GM21576 (cell line): ENCODE measurements around the gene MYRF.

Experiments used
- ATAC-seq: cut with Tn5 transposase; IDR thresholded peaks from one replicate; pipeline ENCODE4 v1.9.1; 2021; ENCODE audit warnings: mild to moderate bottlenecking, moderate library complexity; ENCODE audit not compliant: unreplicated experiment

Gene MYRF

DNA sequence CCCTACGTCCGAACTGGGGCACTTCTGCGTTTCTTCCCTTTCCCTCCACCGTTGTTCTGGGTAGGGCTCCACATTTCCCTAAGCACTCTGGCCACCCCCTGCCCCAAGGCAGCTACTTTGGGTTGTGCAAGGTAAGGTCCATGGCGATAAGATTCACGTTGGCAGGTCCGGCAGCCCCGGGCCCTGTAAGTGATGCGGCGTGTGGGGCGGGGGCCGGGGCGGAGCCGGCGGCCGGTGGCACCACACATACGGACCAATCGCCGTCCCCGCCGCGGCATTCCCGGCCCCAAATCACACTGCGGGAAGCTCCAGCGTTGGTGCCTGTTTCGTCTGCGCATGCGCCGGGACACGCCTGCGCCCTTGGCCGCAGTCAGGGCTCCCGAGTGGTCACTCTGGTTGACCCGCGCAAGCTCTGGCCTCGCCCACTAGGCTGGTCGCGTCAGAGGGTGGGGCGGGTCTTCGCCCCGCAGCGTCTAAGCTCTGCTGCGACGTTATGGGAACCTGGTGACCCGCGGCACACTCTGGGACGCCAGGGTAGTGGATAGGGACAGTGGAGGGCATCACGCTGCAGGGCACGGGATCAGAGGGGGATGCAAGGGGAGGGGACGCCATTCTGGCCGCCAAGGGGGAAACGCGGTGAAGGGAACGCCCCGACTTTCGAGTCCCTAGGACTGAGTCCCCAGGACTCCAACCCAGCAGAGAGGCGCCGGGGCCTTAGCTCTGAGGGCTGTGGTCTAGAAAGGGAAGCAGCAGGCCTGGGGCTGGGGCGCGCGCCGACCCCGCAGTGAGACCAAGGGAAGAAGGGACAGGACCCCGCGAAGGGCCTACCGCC is 62.7 kb downstream of the MYRF start:
- peak; percentile 52 for ATAC-seq

DNA sequence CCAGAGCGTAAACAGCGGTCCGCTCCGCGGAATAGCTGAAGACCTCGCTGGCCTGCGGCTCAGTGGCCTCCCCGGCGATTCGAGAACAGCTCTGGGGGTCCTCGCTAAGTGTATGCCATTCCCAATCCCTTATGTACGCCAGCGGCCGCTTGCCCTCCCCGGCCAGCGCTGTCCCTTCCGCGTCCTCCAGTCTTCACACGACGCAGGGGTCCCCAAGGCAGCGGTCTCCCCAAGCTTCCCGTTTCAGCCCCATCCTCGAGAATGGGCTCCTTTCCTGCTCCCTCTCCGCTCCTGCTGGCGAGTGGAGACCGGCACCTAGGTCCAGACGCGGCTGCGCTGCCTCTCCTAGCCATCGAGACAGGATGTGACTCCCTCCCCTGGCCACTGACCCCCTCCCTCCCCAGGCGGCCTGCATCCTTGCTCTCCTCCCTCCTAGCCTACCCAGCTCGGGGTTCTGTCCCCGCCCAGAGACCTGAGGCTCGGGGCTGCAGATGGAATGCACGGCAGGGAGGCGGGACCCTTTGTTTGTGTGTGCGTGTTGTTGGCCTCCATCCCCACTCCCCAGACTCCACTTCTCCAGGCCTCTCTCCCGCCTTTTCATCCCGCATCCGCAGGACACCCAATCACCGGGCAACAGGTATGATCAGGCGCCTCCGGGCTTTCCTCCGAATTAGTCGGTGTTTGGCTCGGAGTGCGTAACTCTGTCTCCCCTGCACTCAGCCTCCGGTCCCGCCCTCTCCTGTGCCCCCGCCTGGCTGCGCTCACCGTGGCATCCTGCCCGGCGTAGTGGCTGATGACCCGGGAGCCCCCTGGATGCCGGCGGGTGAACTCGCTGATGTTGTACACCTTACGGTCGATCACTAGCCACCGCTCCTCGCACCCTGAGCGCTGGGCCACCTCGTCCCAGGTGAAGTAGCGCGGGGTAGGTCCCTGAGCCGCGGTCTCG is 63.6 kb downstream of the MYRF start:
- ATAC-seq = peak; percentile 27

DNA sequence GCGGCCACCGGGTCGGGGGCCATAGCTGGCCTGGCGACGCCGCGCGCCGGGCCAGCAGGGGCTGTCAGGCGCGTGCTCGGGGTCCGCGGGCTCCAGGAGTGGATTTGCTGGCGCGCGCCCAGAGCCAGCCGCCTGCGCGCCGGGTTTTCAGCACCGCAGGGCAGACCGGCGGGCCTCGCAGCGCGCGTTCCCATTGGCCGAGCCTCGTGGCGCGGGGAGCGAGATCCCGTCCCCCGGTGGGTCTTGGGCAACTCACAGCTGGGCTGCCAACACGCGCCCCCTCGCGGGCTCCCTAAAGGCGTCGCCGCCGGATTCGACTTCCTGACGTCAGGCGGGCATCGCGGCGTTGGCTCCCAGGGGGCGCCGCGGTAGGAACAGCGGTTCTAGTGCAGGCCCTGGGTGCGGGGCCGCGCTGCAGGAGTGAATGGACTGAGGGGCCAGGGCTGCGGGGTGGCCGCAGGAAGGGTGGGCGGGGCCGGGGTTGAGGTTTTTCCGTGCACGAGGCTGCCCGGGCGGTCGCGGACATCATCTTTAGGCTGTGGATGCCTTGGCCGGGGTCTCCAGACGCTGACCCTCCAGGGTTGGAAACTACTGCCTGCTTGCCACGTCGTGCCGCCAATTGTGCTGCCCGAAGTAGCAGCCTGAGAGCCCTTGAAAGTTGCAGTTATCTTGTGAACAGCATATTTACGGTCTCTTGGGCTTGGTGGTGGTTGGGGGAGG is 64.5 kb downstream of the MYRF start, which contains the start of gene FADS1:
TSS of gene FADS1 (minus strand) at position 268 of the 720 bp plus-strand sequence. CDS start at position 194, 74 bp downstream.
- ATAC-seq = peak; percentile 45

DNA sequence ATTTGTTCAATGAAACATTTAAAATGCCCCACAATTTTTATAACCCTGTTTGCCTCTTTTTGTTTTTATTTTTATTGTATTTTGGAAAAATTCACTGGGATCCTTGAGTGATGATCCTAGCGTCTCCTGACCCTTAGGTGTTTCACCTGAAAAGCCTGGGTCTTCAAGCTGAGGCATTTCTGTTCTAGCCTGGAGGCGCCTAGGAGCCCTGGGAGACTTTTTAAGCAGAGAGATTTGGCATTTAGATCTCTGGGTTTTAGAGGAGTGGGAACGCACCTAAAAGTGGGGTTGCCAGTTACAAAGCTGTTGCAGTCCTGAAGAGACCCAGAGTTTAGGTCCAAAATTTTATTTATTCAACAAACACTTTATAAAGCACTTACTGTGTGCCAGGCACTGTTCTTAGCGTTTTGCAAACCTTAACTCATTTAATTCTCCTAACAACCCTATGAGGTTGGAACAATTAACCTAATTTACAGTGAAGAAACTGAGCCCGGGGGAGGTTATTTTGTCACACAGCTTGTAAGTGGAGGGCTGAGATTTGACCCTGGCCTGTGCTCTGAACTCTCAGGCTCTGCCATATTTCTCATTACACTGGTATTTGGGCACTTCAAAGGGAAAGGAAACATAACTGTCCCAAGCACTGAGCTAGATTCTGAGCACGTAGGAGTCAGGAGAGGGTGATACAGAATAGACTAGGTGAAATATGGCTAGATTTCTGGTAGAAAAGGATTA is 65.2 kb downstream of the MYRF start:
- no peak for ATAC-seq

DNA sequence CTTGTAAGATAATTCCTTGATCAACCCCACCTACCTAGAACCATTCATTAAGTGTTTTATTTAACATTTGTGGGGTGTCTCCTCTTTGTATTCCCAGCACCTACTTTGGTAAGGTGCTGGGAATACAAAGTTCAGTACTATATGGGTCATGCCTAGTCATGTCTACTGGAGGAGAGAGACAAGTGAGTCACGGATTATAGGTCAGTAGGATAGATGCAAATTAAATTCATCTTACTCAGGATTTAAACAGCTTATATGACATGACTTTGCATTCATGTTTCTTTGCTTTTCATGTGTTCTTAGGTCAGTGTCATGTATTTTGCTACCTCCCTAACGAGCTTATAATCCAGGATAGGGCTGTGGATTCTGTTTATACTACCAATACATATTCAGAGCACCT is 67.7 kb downstream of the MYRF start:
- no peak for ATAC-seq

DNA sequence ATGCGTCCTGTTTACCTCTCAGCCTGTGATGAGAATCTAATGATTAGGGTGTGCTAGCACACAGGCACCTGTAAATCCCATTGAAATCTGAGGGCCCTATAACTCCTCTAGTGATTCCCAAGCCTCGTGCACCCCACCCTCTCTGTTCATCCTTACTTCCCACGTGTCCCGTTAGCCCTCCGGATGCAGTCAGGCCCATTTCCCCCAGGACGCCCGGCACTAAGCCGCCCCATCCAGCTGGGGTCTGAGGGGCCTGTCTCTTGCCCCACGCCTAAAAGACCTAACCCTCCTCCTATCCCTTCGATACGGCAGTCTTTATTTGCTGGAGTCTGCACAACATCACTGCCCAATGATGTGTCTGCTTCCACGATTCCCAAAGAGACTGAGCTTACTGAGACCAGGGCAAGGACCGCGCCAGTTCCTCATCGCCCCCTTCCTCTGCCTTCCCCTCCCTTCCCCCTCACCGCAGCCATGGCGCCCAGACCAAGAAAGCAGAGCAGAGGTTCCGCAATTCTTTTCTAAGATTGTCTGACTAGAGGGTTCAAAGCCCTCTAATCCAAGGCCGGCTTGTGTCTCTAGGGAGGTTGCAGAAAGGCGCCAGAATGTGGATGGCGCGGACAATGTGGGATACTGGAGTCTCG is 74.6 kb downstream of the MYRF start:
- peak; percentile 4 for ATAC-seq

DNA sequence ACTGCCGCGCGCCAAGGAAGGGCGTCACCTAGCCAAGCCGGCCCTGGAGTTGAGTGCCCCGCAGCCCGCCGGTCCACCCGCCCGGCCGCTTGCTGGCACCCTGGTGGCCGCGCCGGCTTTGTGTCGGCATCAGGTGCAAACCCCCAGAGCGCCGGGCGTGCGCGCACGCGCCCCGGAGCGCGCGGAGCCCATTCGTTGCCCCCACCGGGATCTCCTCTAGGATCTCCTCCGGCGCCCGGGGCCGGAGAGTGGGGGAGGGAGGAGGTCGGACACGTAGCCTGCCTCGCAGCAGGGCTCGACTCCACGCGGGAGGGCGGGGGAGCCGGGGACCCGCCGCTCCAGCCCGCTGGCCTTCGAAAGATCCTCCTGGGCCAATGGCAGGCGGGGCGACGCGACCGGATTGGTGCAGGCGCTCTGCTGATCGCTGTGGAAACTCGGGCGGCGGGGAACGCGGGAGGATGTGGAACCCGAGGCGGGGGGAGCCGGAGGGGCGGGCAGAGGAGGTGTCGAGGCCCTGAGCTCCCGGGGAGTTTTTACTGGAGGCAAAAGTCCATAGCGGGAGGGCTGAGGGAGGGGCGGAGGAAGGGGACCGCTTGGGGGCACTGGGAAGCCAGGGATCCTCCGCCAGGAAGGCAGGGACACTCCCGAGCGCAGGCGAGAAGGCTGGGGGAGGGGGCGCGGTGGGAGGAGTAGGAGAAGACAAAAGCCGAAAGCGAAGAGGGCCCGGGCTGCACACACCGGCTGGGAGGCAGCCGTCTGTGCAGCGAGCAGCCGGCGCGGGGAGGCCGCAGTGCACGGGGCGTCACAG is 75.3 kb downstream of the MYRF start, which contains the start of gene FADS2:
TSS of gene FADS2 (plus strand) at position 730 of the 808 bp plus-strand sequence. CDS start 91 bp downstream, outside the sequence.
- peak; percentile 75 for ATAC-seq

DNA sequence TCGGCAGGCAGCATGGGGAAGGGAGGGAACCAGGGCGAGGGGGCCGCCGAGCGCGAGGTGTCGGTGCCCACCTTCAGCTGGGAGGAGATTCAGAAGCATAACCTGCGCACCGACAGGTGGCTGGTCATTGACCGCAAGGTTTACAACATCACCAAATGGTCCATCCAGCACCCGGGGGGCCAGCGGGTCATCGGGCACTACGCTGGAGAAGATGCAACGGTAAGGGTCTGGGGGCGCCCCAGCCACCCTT is 75.9 kb downstream of the MYRF start:
- ATAC-seq = peak; percentile 0

DNA sequence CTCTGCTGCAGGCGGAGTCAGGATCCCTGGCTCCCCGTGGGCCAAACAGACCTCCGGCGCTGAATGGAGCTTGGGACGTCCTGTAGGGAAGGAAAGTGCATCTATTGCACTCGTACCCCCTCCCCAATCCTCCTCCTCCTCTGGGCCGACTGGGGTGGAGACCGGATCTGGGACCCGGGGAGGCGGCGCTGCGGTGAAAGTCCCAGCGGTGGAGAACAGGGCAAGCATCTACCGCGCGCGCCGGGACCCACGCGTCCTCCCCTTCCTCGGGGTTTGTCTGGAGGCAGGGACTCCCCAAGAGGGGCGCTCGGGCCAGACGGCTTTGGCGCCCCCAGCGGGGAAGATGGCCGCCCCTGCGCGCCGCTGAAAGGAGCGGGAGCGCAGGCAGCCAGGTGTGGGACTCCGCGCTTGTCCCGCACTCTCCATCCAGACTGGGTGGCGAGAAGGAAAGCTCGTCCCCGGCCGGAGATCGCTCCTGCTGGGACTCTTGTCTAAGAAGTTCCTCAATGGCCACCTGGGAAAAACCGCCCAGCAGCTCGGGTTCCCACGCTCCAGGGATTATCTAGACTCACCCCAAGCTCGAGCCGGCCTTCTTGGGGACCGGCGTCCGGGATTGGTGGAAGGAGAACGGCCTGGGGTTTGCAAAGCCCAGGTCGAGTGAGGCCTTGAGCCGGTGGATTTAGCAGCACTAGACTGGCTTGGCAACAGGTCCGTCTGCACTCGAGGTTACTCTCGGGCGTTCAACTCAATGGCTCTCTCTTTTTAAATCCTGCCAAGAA is 76.4 kb downstream of the MYRF start:
- no peak for ATAC-seq

DNA sequence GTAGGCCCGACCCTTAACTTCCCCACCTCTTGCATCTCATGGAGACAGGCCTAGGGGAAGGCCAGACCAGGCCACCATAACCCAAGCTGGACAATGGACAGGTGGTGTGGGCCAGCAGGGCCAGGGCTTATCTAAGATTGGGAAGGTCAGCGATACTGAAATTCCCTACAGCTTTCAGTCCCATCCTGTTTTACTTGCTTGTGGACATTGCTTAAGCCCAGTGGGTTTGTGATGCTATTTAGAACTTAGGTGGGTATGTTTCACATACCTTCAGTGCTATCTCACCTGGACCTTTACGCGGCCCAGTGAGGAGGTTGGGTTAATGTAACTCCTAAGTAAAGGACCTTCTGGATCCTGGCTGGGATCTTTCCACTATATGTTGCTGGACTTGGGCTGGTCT is 77.4 kb downstream of the MYRF start:
- no peak for ATAC-seq

DNA sequence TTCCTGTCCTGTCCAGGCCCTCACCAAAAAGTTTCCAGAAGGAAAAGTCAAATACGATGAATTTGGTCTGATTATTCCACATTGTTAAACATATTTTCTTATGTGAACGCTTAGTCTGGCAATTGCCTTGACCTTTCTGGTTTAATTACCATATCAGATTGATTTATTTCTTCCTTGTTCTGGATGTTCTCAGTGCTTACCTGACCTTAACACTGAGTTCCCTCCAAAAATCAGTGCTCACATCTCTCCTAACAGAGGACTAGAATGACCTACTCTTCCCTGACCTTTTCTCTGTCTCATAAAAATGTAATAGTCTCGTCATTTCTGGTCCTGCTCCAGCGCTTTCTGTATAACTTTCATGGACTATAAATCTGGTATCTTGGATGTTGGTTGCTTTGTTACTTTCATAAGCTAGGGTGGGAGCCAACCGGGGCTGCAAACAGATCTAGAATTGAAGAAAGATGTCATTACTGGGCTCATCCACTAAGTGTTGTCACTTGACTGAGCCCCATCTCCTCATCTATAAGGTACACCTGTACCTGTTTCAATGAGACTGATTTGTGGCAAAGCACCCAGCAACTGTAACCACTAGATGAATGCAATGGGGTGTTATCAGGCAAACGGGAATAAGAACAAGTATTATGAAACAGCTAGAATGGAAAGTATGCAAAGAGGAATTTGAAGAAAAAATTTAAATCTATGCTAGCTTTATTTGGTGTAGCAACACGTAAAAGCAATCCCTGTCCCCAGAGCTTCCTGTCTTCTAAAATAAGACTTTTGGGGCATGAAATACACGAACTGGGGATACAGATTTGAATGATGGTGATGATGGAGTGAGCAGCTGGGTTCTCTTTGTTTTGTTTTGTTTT is 78.0 kb downstream of the MYRF start:
- no peak for ATAC-seq

DNA sequence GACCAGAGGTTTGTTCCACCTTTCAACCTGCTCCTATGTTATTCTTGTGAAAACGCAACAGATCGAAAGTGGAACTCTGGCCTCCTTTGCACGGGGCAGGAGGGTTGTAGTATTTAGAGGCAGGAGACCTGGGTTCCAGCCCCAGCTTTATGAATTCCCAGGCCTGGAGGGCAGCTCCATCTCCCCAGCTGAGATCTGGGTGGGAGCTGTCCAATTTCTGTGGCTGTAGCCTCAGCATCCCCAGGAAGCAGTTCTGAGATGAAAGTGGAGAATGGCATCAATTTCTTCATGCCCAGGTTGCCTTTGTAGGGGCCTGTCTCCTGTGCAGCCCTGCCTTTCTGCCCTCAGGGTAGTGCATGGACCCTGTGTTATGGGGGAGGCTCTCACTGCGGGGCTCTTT is 79.8 kb downstream of the MYRF start:
- ATAC-seq = no peak

DNA sequence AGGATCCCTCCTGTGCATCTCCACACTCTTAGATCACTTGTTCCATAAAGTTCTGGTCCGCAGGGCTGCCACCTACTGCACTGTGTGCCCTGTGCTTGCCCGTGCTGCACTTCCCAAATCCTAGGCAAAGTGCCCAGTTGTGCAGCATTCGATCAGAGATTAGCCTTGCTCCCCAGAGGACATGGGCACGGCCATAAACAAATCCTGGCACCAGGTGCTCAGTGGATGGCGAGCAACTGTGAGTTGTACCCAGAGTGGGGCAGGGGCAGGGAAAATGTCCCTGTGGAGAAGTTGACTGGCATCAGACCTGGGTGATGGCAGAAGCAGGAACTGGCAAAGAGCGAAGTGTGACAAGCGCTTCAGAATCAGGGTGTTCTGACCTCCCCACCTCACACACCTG is 80.3 kb downstream of the MYRF start:
- ATAC-seq = no peak

DNA sequence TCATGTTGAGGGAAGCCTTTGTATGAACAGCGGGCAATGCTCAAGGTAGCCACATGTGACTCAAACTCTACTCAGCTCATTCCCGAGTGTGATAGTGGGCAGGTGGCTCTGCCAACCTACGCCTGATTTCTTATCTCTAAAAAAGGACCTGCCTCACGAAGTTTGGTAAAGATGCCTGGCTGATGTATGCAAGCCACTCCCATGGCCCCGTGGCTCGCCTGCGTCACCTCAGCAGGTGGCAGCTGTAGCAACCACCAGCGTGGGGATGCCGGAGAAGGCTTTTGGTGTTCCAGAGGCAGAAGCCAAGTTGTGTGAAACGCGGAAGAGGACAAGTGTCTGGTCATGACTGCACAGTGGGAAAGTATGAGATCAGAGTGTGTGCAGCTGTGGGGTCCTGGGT is 81.0 kb downstream of the MYRF start:
- ATAC-seq = no peak

DNA sequence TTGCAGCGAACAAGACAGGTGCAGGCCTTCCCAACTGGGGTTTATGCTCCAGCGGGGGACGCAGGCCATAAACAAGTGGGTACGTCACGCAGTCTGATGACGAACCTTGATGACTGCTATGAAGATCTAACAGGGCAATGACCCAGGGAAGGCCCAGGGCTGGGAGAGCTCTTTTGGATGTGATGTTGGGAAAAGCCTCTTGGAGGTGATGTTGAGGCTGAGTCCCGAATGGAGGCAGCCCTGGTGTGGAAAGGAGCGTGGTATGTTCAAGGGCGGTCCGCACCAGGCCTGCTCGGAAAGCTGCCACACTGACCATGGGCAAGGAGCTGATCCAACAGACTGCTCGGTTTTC is 81.5 kb downstream of the MYRF start:
- ATAC-seq = no peak

DNA sequence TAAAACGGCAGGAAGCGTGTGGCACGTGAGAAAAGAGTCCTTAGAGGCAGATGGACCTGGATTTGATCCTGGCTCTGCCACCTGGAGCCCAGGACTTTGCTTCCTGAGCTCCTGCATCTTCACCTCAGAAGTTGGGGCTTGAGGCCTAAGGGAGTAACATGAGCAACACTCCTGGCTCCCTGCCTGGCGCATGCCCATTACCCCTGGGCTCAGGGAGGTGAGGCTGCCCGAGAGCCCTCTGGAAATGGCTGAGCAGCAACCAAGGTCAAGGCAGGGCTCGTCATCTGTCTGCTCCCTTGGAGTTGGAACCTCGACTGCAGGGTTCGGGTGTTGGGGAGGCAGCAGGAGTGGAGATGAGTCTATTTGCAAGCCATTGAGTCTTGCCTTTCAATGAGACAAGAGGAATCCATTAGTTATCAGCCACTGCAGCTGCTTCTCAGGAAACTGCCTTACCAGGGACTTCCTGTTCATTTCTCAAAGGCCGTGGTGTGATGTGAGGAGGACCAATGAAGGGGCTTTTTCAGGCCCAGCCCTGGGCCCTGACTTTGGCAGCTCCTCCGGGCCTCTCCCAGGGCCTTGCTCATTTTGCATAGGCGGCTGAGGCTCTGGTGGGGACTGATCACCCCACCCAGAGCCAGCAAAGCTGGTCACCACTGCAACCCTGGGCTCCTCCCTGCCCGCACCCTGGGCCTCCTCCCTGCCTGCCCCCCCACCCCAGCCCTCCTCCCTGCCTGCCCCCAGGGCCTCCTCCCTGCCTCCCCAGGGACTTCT is 82.0 kb downstream of the MYRF start:
- ATAC-seq = peak; percentile 85

DNA sequence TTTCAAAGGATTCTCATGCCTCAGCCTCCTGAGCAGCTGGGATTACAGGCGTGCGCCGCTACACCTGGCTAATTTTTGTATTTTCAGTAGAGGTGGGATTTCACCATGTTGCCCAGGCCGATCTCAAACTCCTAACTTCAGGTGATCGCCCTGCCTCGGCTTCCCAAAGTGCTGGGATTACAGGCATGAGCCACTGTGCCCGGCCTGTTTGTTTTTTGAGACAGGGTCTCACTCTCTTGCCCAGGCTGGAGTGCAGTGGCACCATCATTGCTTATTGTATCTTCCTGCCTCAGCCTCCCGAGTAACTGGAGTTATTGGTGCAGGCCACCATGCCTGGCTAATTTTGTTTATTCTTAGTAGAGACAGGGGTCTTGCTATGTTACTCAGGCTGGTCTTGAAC is 83.8 kb downstream of the MYRF start:
- no peak for ATAC-seq
